ENCODE results near the gene NDE1.

DNA sequence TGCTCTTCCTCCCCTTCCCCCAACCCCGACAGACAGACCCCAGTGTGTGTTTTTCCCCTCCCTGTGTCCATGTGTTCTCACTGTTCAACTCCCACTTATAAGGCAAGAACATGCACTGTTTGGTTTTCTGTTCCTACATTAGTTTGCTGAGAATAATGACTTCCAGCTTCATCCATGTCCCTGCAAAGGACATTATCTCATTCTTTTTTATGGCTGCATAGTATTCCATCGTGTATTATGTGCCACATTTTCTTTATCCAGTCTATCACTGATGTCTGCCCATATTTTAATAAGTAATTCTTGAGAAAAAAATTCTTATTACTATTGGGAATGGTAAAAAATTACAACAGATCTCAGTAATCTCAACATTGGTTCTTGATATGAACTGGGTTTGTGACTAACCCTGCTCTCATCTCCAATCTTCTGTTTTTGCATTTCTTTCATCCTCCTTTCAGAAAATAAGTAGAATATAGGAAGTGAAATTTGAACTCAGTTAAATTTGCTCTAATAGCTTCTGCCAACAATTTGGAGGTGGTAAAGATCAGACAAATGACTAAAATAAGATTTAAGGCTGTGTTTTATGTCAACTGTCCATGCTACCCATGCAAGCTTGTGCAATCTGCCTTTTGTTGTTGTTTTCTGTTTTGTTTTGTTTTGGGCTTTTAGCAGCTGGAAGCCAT lies 18.2 kb upstream of the NDE1 start:
- TF ChIP-seq, protein P1, sequence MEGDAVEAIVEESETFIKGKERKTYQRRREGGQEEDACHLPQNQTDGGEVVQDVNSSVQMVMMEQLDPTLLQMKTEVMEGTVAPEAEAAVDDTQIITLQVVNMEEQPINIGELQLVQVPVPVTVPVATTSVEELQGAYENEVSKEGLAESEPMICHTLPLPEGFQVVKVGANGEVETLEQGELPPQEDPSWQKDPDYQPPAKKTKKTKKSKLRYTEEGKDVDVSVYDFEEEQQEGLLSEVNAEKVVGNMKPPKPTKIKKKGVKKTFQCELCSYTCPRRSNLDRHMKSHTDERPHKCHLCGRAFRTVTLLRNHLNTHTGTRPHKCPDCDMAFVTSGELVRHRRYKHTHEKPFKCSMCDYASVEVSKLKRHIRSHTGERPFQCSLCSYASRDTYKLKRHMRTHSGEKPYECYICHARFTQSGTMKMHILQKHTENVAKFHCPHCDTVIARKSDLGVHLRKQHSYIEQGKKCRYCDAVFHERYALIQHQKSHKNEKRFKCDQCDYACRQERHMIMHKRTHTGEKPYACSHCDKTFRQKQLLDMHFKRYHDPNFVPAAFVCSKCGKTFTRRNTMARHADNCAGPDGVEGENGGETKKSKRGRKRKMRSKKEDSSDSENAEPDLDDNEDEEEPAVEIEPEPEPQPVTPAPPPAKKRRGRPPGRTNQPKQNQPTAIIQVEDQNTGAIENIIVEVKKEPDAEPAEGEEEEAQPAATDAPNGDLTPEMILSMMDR (IDR thresholded peaks at IDR 0.05; ENCODE audit: poor library complexity) = no peak
- TF ChIP-seq EZH2phosphoT487 (IDR thresholded peaks at IDR 0.05; ENCODE audit: low read depth, severe bottlenecking, unreplicated experiment) = no peak

All from hepatocyte (in vitro differentiated cells).